HUES64 (cell line): ENCODE measurements around the gene SEPSECS.
"Not testable (repeated sequence)": the region's sequence is repeated elsewhere in the genome, so short reads cannot be mapped to it uniquely, and the experiment has no call there.

Experiments used
- H3K27ac ChIP-seq: 2 replicates; pipeline ENCODE4 v1.7.0; 2013; ENCODE audit warnings: low read depth, low read length, inconsistent platforms
- H3K27me3 ChIP-seq: 2 replicates; pipeline ENCODE4 v1.6.1; 2013; ENCODE audit warnings: mild to moderate bottlenecking, low read length; ENCODE audit not compliant: insufficient read depth
- H3K36me3 ChIP-seq: 2 replicates; pipeline ENCODE4 v1.6.1; 2013; ENCODE audit warnings: mild to moderate bottlenecking, low read length; ENCODE audit not compliant: insufficient read depth
- H3K4me1 ChIP-seq: 2 replicates; pipeline ENCODE4 v1.6.1; 2013; ENCODE audit warnings: mild to moderate bottlenecking, low read length, moderate library complexity; ENCODE audit not compliant: insufficient read depth
- H3K4me3 ChIP-seq: 2 replicates; pipeline ENCODE4 v1.5.1; 2013; ENCODE audit warnings: mild to moderate bottlenecking, low read length, moderate library complexity
- H3K9ac ChIP-seq: 2 replicates; pipeline ENCODE4 v1.6.1; 2013; ENCODE audit warnings: mild to moderate bottlenecking, low read depth, low read length
- H3K9me3 ChIP-seq: 2 replicates; pipeline ENCODE4 v1.6.1; 2013; ENCODE audit warnings: low read depth, low read length; ENCODE audit not compliant: insufficient read depth
- WGBS: fragments of 150-250, 120-280 bp; methylation state at CpG from one replicate; pipeline ENCODE4 v1.1.7; 2013; ENCODE audit warnings: missing lambda C conversion rate; 5-methylcytosine and 5-hydroxymethylcytosine counted together

The SEPSECS gene

DNA sequence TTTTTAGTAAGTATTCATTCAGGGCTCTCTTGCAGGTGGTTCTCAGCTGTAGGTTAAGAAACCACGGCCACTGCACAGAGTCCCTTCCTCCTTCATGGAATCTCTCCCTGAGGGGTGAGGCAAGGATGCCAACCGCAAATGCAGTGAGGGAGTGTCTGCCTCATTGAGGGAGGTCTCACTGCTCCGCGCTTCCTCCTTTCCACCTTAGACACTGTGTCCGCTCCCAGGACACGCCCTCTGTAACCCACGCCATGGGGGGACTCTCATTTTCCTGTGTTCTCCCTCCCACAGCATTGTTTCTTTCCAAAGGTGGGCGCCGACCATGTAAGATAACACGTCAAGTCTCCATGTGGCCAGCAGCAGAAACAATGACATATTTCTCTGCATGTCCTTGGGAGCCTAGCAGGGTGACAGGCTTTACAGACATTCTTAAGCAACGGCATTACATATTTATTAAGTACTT is 63.2 kb downstream of the SEPSECS start:
- no peaks in the 10 kb centered on the region for H3K36me3 ChIP-seq
- H3K27me3 ChIP-seq: no peaks in the 10 kb centered on the region
- WGBS: 94% methylated on average over 11 of the region's 11 CpGs
- H3K4me3 ChIP-seq: no peak overlapping the region
- H3K9me3 ChIP-seq: peaks cover 9% of the 10 kb centered on the region
- H3K4me1 ChIP-seq: peaks cover 5% of the 10 kb centered on the region
- H3K9ac ChIP-seq: no peak overlapping the region
- H3K27ac ChIP-seq: no peak overlapping the region

DNA sequence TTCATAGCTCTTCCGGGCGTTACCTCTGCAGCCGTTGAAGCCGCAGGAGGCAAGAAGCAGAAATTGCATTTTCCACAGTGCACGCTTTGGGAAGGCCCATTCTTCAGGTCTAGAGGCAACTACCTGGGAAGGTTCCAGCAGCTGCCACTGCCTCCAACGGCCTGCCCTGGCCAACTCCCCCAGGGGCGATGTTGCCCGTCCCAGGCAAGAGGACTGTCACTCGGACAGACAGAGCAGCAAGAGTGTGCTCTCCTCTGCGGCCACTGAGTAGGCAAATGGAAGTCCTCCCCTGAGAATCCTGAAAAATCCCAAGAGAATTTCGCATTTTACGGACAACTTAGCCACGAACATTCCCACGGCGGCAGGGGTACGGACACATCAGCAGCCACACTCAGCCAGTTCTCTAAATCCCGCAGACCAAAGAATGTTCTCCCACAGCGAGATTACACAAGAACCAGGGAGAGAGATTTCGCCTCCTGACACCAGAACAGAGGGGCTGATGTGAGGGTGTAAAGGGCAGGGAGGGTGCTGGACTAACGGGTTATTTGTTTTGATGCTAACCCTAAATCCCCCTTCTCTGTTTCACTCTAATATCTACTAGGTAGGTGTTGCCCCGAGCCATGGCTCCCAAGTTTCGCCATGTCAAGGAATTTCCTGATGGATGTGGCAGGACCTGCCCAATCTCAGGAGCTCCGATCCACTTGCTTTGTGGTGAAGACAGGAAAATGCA is 63.8 kb downstream of the SEPSECS start:
- Histone ChIP-seq H3K9me3 (peaks cover 6% of the 10 kb centered on the region), H3K9ac (no peak overlapping the region), H3K4me1 (peaks cover 8% of the 10 kb centered on the region), H3K27me3 (no peaks in the 10 kb centered on the region), H3K27ac (no peak overlapping the region), H3K36me3 (no peaks in the 10 kb centered on the region), H3K4me3 (no peak overlapping the region)
- WGBS: 94% methylated on average over 23 of the region's 23 CpGs

DNA sequence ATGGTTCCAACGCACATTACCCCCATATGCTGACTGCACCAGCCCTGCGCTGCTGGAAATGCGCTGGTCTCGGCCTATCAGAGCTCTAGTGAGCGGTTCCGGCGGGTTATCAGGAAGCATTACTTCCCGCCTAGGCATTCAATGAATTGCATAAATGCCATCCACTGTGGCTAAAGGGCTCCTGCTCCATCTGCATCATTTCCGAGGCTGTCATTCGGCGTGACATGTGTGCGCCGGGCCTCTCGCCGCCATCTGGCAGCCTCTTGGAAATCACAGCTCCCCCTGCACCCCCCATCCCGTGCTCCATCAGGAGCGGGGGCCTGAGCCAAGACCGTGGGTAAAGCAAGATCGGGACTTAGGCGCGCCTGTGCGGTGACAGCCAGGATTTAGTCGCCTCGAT is 64.4 kb downstream of the SEPSECS start:
- H3K4me3 ChIP-seq: no peak overlapping the region
- H3K4me1 ChIP-seq: peaks cover 8% of the 10 kb centered on the region
- H3K27me3 ChIP-seq: no peaks in the 10 kb centered on the region
- H3K27ac ChIP-seq: no peak overlapping the region
- peaks cover 6% of the 10 kb centered on the region for H3K9me3 ChIP-seq
- 95% methylated on average over 24 of the region's 24 CpGs for WGBS
- no peak overlapping the region for H3K9ac ChIP-seq
- H3K36me3 ChIP-seq: no peaks in the 10 kb centered on the region

DNA sequence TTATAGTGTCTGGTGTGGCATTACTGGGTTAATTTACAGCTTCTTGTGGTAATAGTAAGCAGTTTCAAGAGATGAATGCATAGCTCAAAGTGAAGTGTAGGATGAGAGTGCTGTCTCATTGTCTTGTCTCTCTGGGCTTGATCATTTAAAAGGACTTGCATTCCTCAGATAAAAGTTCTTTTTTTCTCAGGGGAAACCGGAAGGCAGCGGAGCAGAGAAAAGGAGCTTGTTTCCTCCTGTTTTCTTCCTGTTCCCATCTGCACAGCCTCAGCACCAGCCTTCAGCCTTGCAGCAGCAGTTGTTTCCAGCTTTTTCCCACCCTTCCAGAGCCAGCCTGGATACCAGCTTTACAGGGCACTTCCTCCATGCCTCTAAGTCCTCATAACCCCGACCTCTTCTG is 68.1 kb downstream of the SEPSECS start:
- Histone ChIP-seq H3K4me3 (no peak overlapping the region), H3K4me1 (peaks cover 8% of the 10 kb centered on the region), H3K27ac (no peak overlapping the region), H3K27me3 (no peaks in the 10 kb centered on the region), H3K36me3 (no peaks in the 10 kb centered on the region), H3K9me3 (peaks cover 6% of the 10 kb centered on the region), H3K9ac (no peak overlapping the region)
- WGBS: 60% methylated on average over 3 of the region's 3 CpGs

DNA sequence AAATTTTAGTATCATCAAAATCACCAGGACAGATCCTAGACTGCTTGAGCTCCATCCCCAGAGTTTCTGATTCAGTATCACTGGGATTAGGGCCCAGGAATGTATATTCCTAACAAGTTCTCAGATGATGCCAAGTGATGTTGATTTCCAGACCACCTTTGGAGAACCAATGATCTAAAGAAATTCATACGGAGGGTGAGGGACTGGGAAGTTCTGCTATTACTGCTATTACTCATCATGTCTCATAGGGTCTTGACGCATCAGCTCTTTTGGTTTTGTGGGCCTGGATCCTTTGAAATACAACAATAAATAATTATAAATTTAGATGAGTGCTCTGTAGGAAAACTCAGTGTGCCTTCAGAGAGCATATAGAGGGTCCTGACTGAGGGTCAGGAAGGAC is 69.7 kb downstream of the SEPSECS start:
- no peaks in the 10 kb centered on the region for H3K36me3 ChIP-seq
- no peak overlapping the region for H3K4me3 ChIP-seq
- peaks cover 8% of the 10 kb centered on the region for H3K4me1 ChIP-seq
- WGBS: 92% methylated on average over 1 of the region's 2 CpGs
- H3K27me3 ChIP-seq: no peaks in the 10 kb centered on the region
- H3K9me3 ChIP-seq: peaks cover 6% of the 10 kb centered on the region
- H3K9ac ChIP-seq: no peak overlapping the region
- no peak overlapping the region for H3K27ac ChIP-seq

DNA sequence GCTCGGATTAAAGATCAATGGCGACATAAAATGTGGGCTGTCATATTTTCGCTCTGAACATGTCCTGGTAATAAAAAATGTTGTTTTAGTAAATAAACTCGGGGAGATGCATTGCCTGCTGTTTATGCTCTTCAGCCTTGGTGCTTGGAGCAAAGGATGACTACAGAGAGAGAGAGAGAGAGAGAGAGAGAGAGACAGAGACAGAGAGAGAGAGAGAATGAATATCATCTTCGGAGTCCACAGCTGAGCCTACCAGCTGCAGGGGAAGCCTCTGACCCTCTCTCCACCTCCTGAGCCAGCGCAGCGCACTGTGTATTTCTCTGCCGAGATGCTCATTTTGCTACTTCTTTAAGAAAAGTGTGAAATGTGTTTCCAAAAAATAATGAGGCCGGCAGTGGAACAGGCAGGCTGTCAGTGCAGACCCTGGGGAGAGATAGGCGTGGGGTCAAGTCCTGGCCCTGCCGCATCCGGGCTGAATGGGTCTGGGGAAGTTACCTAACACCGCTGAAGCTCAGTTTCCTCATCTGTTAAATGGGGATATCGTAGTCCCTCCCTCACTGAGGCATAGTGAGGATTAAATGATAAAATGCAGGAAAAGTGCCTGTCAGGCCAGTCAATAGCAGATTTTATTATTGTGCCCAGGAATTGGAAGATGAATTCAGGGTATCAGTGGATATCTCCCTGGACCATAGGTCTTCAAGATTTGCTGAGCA is 71.0 kb downstream of the SEPSECS start:
- Histone ChIP-seq H3K27ac (no peak overlapping the region), H3K36me3 (no peaks in the 10 kb centered on the region), H3K4me3 (no peak overlapping the region), H3K27me3 (no peaks in the 10 kb centered on the region), H3K9ac (no peak overlapping the region), H3K4me1 (peaks cover 8% of the 10 kb centered on the region), H3K9me3 (peaks cover 6% of the 10 kb centered on the region)
- 94% methylated on average over 14 of the region's 14 CpGs for WGBS

DNA sequence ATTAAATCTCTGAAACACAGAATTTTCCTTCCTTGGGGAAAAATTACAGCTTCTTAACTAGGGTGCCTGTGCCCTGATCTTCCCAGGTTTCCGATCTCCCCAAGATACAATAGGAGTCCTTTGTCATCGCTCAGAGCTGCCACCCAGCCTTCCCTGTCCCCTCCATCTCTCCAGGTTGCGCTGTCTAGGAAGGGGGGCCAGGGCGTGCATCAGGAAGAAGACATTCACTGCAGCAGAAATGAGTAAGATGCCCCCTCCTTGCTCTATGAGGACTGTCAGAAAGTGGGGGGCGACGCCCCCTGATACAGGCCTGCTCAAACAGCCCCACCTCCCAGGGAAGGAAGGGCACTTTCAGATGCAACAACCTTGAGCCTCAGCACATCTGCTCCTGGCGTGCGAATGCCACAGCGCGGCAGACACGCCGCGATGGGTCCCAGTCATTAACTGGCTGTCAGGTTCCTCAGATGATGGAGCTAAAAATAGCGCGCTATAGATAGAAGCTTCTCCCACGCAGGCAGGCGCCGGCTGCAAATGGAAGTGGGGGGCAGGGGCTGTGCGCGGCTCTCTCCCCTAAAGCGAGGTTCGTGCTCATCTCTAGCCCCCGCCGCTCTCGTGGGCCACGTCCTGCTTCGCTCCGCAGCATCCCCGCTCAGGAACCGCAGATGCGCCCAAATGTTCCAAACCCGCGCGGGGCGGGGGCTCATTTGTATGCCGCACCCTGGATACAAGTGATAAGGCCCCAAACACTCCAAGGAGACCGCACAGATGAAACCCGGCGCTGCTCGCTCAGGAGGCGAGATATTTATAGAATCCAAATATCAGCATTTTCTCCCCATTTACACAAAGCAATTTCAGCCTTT is 71.9 kb downstream of the SEPSECS start:
- no peaks in the 10 kb centered on the region for H3K36me3 ChIP-seq
- H3K27ac ChIP-seq: no peak overlapping the region
- no peaks in the 10 kb centered on the region for H3K27me3 ChIP-seq
- H3K9ac ChIP-seq: no peak overlapping the region
- WGBS: 95% methylated on average over 41 of the region's 41 CpGs
- H3K4me1 ChIP-seq: peaks cover 8% of the 10 kb centered on the region
- no peak overlapping the region for H3K4me3 ChIP-seq
- H3K9me3 ChIP-seq: peaks cover 4% of the 10 kb centered on the region

DNA sequence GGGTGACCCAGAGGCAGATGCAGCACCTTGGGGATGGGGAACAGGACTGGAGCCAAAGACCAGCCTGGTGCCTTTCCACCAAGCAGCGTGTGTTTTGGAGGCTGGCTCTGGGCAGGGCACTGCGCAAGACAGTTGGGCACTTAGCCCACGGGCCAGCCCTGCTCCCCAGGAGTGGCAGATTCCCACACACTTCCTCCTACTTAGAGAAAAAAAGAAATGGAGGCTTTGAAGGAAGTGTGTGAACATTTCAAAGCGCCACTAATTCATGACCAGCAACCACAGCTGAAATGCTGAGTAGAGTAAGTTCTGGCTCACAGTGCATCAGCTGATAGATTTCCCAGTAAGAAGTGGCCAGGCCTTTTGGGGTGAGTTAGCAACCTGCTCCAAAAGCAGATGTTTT is 74.6 kb downstream of the SEPSECS start:
- no peak overlapping the region for H3K27ac ChIP-seq
- H3K9ac ChIP-seq: no peak overlapping the region
- WGBS: 93% methylated on average over 4 of the region's 4 CpGs
- no peaks in the 10 kb centered on the region for H3K9me3 ChIP-seq
- no peaks in the 10 kb centered on the region for H3K36me3 ChIP-seq
- no peaks in the 10 kb centered on the region for H3K27me3 ChIP-seq
- H3K4me1 ChIP-seq: no peaks in the 10 kb centered on the region
- no peak overlapping the region for H3K4me3 ChIP-seq

DNA sequence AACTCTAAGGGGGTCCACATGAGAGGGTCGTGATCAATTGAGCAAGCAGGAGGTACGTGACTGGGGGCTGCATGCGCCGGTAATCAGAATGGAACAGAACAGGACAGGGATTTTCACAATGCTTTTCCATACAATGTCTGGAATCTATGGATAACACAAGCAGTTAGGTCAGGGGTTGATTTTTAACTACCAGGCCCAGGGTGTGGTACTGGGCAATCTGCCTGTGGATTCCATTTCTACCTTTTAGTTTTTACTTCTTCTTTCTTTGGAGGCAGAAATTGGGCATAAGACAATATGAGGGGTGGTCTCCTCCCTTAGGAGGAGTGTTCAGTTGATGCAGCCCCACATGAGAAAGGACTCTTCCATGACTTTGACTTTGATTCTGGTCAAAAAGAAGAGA is 76.8 kb downstream of the SEPSECS start:
- not testable (repeated sequence) for H3K9me3 ChIP-seq, H3K4me1 ChIP-seq, H3K27me3 ChIP-seq, H3K9ac ChIP-seq, H3K4me3 ChIP-seq, H3K27ac ChIP-seq, H3K36me3 ChIP-seq
- 87% methylated on average over 4 of the region's 4 CpGs for WGBS

DNA sequence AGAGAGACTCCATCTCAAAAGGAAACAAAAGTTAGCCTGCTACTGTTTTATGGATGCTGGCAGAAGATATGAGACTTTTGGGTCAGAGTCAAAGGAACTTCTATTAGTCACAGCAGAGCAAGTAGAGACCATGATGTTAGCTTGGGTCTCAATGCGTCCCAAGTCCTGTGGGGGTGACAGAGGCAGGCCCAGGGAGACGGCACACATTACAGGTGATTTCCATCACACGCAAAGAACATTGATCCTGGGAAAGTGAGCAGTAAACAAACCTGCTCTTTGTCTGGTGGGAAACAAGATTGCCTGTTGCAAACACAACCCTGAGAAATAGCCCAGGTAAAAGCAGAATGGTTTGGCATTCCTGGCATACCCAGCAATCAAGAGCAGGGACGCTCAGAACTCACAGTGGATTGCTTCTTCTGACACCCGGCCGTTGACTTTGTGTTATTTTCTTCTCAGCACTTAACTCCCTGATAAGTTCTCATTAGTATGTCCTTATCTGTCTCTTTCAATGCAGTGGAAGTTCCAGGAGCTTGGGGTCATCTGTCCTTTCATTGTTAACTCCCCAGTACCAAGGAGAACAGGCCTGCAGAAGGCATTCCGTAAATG is 78.3 kb downstream of the SEPSECS start:
- Histone ChIP-seq H3K27me3 (no peaks in the 10 kb centered on the region), H3K36me3 (no peaks in the 10 kb centered on the region), H3K4me3 (no peak overlapping the region), H3K4me1 (no peaks in the 10 kb centered on the region), H3K9ac (no peak overlapping the region), H3K27ac (peak overlapping the region; percentile 58; the same call in 1 of the 2 replicates), H3K9me3 (0 out of 2 replicates have a peak, but pooled peaks cover 5% of the 10 kb centered on the region)
- 82% methylated on average over 6 of the region's 7 CpGs for WGBS
